HUES6 (cell line): ENCODE data around the gene UROC1.

Experiments used
- H3K27ac ChIP-seq: 2 replicates; pipeline ENCODE4 v1.7.0; 2013; ENCODE audit warnings: low read depth, mild to moderate bottlenecking, low read length, inconsistent platforms
- H3K27me3 ChIP-seq: 2 replicates; pipeline ENCODE4 v1.6.1; 2013; ENCODE audit warnings: low read length; ENCODE audit not compliant: control insufficient read depth, insufficient read depth
- H3K36me3 ChIP-seq: 2 replicates; pipeline ENCODE4 v1.6.1; 2013; ENCODE audit warnings: low read length; ENCODE audit not compliant: control insufficient read depth, insufficient read depth
- H3K4me1 ChIP-seq: 2 replicates; pipeline ENCODE4 v1.6.1; 2013; ENCODE audit warnings: low read length; ENCODE audit not compliant: control insufficient read depth, insufficient read depth
- H3K4me3 ChIP-seq: 2 replicates; pipeline ENCODE4 v1.5.1; 2013; ENCODE audit warnings: low read depth, low read length
- H3K9ac ChIP-seq: one replicate; pipeline ENCODE4 v1.6.1; 2013; ENCODE audit warnings: mild to moderate bottlenecking, low read length
- H3K9me3 ChIP-seq: 2 replicates; pipeline ENCODE4 v1.6.1; 2013; ENCODE audit warnings: low read depth, low read length; ENCODE audit not compliant: control insufficient read depth, insufficient read depth

Gene UROC1

DNA sequence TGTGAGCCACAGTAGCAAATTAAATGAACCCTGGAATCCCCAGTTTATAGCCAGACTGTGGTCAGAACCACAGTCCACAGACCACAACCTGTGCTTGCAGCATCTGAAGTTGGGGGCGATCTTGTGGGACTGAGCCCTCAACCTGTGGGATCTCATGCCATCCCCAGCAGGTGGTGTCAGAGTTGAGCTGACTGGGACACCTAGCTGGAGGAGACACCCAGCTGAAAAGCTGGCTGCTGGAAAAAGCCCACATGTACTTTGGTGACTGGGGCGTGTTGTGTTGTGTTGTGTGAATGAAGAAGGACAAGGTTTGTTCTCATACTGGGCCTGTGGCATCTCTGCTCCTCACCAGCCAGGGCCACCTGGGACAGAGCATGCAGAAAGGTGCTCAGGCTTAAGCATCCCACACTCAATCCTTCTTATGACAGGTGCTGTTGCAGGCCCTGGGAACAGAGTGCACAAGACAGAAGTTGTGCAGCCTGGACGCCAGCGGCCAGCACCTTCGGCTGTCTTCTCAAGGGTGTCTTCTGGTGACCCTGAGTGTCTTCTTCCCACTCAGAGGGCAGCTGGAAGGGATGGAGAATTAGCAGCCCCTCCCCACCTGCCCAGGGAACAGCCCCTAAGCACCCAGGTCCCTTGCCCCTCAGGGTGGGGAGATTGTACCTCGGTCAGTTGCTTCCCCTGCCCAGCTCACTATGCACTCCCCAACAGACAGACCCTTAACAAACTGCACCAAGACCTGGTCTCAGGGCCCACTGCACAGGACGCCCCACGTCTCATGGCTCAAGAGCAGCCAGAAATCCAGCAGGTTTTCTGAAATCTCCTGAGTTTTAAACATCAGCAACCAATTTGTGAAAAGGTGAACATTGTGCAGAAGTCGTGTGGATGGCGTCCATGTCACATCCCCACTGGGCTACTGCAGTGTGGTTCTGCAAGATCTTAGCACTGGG, 2.2 kb upstream of the UROC1 start:
- Histone ChIP-seq H3K27ac (no peak overlapping the region), H3K4me3 (no peak overlapping the region), H3K9ac (no peak overlapping the region), H3K9me3 (no peaks in the 10 kb centered on the region), H3K27me3 (peaks cover 25% of the 10 kb centered on the region), H3K4me1 (peaks cover 8% of the 10 kb centered on the region), H3K36me3 (no peaks in the 10 kb centered on the region)

DNA sequence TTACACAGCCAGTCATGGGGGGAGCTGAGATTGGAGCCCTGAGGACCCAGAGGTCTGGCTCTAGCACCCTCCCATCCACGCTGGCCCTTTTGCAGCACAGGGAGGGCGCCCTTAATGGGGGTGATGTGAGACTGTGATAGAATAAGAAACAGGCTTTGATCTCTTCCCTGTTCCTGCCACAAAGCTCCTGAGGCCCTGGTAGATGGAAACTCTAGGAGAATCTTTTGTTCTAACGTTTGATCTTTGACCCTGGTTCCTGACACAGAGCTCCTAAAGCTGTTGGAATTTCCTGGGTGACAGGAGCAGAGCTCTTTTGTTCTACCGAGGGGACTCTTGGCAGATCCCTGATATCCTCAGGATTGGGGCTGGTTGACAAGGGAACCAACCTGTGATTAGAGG, 1.2 kb upstream of the UROC1 start:
- Histone ChIP-seq H3K27ac (no peak overlapping the region), H3K9ac (no peak overlapping the region), H3K4me3 (no peak overlapping the region), H3K27me3 (peaks cover 15% of the 10 kb centered on the region), H3K4me1 (peaks cover 4% of the 10 kb centered on the region), H3K9me3 (no peaks in the 10 kb centered on the region), H3K36me3 (no peaks in the 10 kb centered on the region)

DNA sequence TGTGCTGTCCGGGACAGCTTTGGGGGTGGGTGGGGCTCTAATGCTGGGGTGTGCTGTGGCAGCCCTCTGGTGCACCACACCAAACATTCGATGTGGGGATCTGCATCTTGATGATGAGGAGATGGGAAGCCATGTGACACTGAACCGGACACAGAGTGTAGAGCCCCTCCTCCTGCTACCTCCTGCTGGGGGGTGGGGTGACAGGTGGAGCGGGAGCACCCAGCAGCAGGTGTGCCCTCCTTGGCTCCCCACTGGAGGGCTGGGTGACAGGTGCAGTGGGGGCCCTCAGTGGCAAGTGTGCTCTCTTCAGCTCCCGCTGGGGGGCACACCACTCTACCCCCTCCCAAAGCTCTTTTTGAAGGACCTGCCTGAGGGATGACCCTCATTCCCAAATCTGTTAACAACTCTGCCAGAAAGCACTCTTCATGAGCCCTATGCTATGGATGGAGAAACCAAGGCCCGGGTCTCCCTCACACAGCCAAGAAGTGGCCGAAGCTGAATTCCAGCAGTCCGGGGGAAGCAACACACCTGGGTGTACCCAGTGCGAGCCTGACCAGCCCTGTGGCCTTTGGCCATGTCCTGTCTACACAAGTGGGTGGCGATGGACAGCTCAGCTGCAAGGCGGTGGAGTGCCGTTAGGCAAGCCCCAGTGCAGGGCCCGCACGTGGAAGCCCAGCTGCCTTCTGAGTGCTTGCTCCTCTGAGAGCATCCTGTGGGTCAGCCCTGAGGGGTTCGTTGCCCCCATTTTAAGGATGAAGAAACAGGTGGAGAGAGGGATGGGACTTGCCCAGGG, 609 bp upstream of the UROC1 start:
- no peaks in the 10 kb centered on the region for H3K36me3 ChIP-seq
- H3K27me3 ChIP-seq = peaks cover 9% of the 10 kb centered on the region
- no peaks in the 10 kb centered on the region for H3K9me3 ChIP-seq
- H3K9ac ChIP-seq = no peak overlapping the region
- no peaks in the 10 kb centered on the region for H3K4me1 ChIP-seq
- no peak overlapping the region for H3K4me3 ChIP-seq
- no peak overlapping the region for H3K27ac ChIP-seq

DNA sequence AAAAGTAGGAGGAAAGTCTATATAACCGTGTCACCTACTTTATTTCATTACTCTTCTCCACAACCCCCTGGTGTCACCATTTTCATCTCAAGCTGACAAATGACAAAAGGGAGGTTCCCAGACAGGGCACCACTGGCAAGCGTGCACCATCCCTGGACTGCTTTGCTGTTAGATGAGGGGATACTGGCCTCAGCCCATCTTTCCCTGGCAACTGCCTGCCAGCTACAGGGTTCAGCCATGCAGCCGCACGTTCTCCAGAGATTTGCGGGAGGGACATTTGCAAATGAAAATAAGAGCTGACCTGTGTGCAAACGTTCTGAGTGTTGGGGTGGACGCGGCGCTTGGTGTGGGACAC, 660 bp downstream of the UROC1 start:
- no peaks in the 10 kb centered on the region for H3K4me1 ChIP-seq
- H3K27ac ChIP-seq = no peak overlapping the region
- no peaks in the 10 kb centered on the region; the same call in 1 of the 2 replicates for H3K27me3 ChIP-seq
- H3K9me3 ChIP-seq = no peaks in the 10 kb centered on the region
- no peaks in the 10 kb centered on the region for H3K36me3 ChIP-seq
- no peak overlapping the region for H3K4me3 ChIP-seq
- no peak overlapping the region for H3K9ac ChIP-seq

DNA sequence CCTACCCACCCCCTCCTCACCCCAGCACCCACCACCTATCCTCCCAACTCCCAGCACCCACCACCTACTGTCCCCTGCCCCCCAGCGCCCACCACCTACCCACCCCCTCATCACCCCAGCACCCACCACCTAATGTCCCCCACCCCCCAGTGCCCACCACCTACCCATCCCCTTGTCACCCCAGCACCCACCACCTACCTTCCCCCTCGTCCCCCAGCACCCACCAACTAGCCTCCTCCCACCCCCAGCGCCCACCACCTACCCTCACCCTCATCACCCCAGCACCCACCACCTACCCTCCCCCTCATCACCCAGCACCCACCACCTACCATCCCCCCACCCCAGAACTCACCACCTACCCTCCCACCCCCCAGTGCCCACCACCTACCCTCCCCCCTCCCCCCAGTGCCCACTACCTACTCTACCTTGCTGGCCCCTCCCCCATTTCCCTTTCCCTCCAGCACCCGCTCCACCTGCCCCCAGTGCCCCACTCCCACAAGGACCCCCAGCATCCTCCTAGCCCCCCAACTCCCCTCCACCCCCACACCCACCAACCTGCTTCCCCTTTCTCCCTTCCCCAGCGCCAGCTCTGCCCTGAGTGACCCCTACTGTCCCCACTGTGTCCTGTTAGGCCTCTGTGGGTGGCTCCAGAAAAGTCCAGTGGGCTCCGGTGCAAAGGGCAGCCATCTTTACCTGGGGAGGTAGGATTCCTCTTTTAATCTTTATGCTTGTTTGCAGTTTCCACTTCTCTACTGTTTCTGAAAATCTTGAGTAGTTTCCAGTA, 1.2 kb downstream of the UROC1 start:
- Histone ChIP-seq H3K27ac (no peak overlapping the region), H3K36me3 (no peaks in the 10 kb centered on the region), H3K4me3 (no peak overlapping the region), H3K27me3 (no peaks in the 10 kb centered on the region; the same call in 1 of the 2 replicates), H3K9ac (no peak overlapping the region), H3K9me3 (no peaks in the 10 kb centered on the region), H3K4me1 (no peaks in the 10 kb centered on the region)

DNA sequence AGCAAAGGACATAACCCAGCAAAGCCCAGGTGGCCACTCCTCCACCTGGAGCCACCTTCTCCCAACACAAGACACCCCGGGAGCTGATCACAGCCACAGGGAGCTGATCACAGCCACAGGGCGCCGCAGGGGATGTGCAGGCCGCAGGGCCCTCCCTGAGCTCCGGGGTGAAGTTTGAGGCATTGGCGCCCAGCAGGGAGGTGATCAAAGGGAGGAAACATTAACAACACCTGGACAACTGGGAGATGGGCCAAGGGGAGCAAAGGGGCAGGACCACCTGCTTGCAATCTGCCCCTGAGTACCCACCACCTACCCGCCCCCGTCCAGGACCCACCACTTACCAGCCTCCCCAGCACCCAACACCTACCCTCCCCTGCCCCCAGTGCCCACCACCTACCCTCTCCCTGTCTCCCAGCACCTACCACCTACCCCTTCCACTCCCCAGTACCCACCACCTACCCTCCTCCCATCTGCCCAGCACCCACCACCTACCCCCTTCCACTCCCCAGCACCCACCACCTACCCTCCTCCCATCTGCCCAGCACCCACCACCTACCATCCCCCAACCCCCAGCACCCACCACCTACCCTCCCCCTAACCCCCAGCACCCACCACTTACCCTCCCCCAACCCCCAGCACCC, 2.4 kb downstream of the UROC1 start:
- H3K9me3 ChIP-seq = no peaks in the 10 kb centered on the region
- no peak overlapping the region for H3K4me3 ChIP-seq
- H3K27ac ChIP-seq = no peak overlapping the region
- no peak overlapping the region for H3K9ac ChIP-seq
- no peaks in the 10 kb centered on the region; the same call in 1 of the 2 replicates for H3K27me3 ChIP-seq
- H3K36me3 ChIP-seq = no peaks in the 10 kb centered on the region
- no peaks in the 10 kb centered on the region for H3K4me1 ChIP-seq

DNA sequence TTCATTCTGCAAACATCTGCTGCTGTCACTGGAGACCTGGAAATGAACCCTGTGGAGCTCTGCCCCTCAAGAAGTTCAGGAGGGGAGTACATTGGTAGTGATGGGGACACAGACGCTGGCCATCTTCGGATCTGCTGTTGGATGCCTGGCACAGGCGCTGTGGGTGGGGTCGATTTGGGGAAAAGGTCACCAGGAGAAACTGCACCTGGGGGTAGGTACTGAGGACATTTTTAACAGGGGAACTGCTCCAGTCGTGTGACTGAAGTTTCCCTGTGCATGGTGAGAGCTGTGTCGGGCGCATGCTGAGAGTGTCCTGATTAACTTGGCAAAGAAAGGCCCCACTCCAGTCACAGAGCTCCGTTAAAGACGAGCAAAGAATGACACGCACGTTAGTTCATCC, 3.4 kb downstream of the UROC1 start:
- Histone ChIP-seq H3K27me3 (no peaks in the 10 kb centered on the region; the same call in 1 of the 2 replicates), H3K36me3 (no peaks in the 10 kb centered on the region), H3K4me3 (no peak overlapping the region), H3K9me3 (no peaks in the 10 kb centered on the region), H3K27ac (no peak overlapping the region), H3K4me1 (no peaks in the 10 kb centered on the region), H3K9ac (no peak overlapping the region)

DNA sequence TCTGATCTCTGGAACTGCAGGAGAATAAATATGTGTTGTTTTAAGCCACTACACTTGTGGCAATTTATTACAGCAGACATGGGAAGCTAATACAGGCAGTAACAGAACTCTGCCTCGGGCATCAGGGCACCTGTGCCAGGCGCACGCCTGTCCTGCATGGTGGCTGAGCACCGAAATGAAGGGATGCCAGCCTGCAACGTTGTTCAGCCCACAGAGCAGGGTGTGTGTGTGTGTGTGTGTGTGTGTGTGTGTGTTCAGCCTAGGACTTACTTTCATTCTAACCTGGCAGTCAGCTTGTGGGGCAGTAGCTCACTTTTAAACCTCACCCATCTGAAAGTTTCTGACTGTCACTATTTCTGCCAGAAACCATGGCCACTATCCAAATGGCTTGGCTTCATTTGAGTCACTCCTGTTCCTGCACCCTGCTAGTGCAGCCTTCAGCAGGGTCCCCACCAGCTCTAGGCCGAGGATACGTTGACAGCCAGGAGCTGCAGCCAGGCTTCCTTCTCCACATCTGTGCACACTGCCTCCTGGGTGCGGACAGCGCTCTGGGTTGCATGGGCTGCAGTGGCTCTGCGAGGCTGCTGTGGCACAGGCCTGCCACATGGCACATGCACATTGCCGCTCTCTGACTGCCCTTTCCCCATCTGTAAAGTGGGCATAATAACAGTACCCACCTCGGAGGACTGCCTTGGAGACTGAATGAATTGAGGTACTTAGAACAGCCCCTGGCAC, 4.5 kb downstream of the UROC1 start:
- H3K27ac ChIP-seq = no peak overlapping the region
- no peak overlapping the region for H3K4me3 ChIP-seq
- H3K36me3 ChIP-seq = no peaks in the 10 kb centered on the region
- no peak overlapping the region for H3K9ac ChIP-seq
- H3K27me3 ChIP-seq = no peaks in the 10 kb centered on the region; the same call in 1 of the 2 replicates
- H3K4me1 ChIP-seq = no peaks in the 10 kb centered on the region
- no peaks in the 10 kb centered on the region for H3K9me3 ChIP-seq

DNA sequence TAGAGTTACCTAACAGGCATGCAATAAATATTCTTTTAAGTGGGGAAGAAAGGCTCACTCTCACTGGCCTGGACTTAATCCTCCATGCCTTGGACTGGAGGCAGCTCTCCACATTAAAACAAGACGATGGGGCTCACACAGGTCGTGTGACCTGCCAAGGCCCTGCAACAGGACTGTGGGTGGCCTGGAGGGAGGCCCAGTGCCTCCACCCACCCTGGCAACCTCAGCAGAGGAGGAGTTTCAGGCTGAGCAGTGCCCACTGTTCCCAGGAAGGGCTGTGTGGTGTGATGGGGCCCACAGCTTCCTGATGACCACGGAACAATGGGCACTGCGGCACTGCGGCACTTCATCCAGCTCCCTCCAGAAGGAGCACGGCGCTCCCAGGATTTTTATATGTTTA, 5.5 kb downstream of the UROC1 start:
- no peak overlapping the region for H3K9ac ChIP-seq
- no peaks in the 10 kb centered on the region; the same call in 1 of the 2 replicates for H3K27me3 ChIP-seq
- no peaks in the 10 kb centered on the region for H3K4me1 ChIP-seq
- no peak overlapping the region for H3K27ac ChIP-seq
- H3K36me3 ChIP-seq = no peaks in the 10 kb centered on the region
- H3K4me3 ChIP-seq = no peak overlapping the region
- H3K9me3 ChIP-seq = no peaks in the 10 kb centered on the region

DNA sequence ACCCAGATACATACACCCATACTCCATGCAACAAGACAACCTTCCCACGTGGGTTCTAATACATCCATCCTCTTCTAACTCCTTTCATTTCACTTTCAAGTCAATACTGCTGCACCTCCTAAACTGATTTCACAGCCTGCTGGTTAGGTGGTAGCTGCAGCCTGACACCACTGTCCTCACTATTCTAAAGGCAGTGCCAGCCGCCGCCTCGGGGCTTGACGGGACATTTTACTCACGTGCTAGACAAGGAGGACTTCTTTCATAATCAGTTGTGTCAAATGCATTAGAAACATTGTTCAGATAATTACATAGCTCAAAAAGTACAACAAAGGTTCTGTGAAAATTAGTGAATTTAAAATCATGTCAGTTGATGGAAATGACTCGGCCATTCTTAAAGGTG, 6.3 kb downstream of the UROC1 start:
- no peaks in the 10 kb centered on the region for H3K4me1 ChIP-seq
- no peak overlapping the region for H3K9ac ChIP-seq
- H3K4me3 ChIP-seq = no peak overlapping the region
- no peaks in the 10 kb centered on the region for H3K36me3 ChIP-seq
- no peak overlapping the region for H3K27ac ChIP-seq
- H3K9me3 ChIP-seq = no peaks in the 10 kb centered on the region
- H3K27me3 ChIP-seq = no peaks in the 10 kb centered on the region; the same call in 1 of the 2 replicates
